HG02981 (cell line): ENCODE data around the gene NIN.

Experiments used
- ATAC-seq: cut with Tn5 transposase; IDR thresholded peaks from one replicate; pipeline ENCODE4 v1.9.1; 2021; ENCODE audit warnings: mild to moderate bottlenecking, moderate library complexity; ENCODE audit not compliant: unreplicated experiment

NIN gene

GRCh38 chr14:50795142-50795541 is 35.8 kb downstream of the NIN start:
- no peak for ATAC-seq

GRCh38 chr14:50794068-50794645 is 36.8 kb downstream of the NIN start:
- no peak for ATAC-seq

DNA sequence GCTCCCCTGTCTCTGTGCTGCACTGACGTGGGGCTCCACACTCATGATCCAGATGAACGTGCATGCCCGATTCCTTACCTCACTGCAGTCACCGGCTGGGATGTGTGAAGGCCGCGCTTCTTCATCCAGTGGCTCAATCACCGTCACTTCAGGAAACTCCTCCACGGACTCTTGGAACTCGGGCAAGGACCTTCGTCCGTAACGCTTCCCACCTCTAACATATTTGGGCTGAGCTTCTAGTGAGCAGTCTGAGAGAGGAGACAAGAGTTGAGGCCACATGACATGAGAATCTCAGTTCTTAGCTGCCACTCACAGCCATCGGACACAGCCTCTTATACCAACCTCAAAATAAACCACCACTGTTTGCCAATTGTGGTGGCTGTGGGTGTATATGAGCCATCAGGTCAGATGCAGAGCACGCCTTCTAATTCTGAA is 38.3 kb downstream of the NIN start:
- no peak for ATAC-seq

DNA sequence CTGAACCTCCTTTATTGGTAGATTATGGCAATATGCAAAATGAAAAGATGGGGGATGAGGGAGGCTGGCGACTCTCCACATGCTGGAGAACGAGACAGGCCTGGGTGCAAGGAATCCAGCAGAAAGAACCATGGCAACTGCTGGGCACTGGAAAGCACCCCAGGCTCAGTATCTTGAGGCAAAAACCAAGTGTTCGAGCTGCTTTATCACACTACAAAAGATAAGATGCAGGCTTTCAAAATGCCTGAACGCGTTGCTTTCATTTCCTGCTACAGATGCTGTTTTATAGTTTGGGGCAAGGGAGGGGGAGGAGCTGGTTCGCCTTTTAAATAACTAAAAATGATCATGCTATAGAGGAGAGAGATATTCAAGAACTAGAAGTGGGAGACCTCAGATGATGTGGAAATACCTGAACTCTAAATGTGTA is 38.9 kb downstream of the NIN start:
- ATAC-seq = no peak

DNA sequence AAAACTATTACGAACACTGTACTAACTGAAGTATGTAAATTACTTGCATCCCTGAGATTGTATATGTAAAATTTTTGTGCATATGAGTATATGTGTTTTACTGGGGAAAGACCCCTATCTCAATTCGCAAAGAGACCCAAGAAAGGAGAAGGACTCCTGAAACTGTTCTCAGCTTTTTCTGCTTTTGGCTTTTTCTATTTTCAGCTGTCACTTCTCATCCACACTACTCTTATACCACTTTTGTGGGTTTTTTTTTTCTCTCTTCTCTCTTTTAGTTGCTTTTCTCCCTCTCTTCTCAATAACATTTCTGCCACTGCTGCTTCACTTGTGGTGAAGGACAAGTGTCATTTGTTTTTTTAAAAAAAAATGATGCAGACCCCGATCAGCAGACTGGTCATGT is 39.8 kb downstream of the NIN start:
- no peak for ATAC-seq

- no peak for ATAC-seq
These were observed 40.4 kb downstream of the NIN start for GRCh38 chr14:50790589-50790988.

- no peak for ATAC-seq
These were observed 44.1 kb downstream of the NIN start for GRCh38 chr14:50786751-50787464.

- ATAC-seq = no peak
These were observed 45.4 kb downstream of the NIN start for GRCh38 chr14:50785457-50786063.

DNA sequence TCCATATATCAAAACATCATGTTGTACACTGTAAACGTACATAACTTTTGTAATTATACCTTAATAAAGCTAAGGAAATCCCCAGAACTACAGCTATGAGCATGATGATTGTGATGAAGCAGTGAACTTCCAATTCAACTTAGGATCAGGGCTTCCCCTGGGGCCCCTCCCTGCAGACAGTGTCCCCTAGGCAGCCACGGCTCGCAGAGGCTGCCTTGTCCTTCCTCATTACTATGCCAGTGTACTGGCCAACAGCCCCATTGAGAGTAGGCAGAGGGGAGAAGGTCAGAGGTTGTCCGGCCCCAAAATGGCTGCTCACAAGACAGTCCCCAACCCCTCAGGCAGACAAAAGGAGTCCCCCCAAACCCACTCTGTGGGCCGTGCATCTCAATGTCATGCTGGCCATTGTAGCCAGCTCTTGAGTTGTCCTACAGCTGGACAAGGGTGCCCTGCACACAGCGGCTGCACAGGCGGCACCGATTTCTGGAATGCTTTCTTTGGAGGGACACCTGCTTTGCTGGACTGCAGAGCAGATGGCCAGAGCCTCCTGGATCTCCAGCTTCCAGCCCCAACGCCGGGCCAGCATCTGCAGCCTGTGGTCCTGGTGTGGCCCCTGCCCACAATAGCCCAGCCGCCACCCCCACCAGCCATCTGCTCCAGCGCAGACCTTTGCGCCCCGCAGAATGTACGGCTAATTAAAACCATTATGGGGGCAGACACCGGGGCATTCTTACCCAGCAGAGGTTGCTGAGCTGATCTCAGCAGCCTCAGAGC is 46.1 kb downstream of the NIN start:
- no peak for ATAC-seq

DNA sequence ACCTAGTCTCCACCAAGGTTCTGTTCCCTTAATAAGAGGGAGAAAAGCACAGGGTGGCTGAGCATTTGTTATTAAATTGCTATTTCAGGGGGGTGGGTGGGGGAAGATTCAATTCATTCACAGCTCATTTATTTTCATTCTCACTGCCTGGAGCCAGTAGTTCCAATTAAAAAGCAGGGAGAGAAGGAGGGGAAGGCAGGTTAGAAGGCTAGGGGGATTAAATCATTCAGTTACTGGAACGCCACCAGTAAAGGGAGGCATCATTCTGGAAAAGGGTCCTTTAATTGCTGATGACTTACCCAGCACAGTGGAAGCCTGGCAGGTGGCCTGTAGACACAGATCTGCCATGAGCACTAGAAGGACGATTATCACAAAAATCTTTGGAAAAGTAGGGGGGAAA is 47.4 kb downstream of the NIN start:
- ATAC-seq = no peak

GRCh38 chr14:50780393-50780792 is 50.6 kb downstream of the NIN start:
- no peak for ATAC-seq

DNA sequence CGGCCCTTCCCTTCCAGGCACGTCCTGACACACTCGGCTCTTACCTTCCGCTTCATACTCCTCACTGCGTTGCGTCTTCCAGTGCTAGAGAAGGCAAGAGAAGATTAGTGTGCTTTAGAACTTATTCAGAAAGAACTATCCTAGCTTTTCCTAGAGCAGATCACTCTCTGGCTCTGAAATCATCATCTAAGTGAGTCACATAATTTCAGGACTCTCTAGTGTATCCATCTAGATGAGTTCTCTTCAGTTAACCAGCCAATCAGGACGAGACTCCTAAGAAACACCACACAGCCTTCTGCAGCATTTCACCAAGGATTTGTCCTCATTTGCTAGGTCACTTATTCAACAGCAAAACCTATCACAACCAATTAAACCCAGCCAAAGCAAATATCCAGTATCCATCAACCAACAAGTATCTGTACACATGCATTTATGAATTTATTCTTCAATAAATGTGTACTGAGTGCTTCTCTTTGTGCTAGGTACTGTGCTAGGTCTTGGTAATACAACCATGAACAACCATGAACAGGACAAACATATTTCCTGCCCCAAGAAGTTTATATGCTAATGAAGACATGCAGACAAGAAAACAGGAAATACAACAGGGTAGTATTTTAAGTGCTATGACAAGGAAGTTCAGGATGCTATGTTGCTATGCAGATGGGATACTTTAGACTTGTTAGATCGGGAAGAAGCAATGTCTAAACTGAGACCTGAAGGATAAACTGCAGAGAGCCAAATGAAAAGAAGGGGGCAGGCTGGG is 52.1 kb downstream of the NIN start:
- ATAC-seq = no peak

DNA sequence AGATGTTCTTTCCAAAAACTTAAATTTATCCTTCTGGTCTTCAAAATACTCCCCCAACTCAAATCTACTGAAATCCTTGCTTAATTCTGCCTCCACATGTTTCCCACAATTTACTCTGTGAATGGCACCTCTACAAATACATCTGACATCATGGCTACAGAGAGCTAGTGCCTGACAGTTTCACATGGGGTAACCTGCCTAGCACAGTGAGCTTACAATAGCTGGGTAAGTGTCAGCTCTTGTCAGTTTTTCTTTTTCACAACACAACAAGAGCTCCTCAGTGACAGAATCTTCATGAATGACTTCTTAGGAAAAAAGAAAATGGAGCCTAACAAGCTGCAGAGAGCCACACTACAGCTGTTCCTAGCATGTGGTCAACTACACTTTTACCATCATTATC is 54.4 kb downstream of the NIN start:
- ATAC-seq = no peak

DNA sequence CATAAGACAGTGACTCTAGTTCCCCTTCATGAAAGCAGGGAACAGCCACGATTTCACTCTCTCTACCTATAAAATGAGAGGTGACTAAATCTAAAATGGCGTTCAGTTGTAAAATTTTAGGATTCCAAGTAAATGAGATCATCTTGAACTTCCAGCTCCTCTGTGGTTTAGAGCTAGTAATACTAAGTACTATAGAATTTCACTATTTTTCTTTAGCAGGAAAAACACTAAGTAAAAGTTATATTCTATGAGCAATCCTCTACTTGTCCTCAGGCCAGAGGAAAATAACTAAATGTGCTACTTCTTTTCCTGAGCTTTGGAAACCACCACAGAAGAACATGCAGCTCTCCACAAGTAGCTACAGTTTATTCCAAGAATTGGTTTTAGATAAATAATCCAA is 55.6 kb downstream of the NIN start:
- ATAC-seq = no peak

DNA sequence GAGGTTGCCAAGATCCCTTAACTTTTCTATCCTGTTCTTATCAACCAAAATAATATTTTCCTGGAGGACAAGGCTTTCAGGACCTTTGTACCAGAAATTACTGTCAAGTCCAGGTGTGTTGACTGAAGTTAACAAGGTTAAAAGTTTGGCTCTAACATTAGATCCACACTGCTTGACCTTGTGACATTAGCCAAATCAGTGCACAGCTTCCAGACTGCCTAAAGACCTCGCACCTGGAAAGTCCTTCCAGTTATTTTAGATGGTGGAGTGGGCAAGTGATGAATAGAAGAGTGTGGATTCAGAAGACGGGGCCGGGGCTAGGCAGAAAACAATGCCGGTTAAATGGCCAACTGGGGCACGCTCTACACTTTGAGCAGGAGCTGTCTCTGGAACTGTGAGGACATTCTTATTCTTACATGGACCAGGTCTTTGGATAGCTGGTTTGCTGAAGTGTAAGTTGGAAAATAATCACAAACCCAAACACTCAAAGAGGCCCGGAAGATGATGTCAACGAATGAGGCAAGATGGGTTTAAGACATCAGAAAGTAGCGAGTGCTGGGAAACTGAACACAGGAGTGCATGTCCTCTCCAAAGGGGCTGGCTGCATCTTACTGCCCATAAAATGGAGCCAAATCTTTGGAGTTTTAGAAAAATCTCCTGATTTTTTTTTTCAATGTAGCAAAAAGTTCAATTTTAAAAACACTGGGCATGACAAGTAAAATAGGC is 56.3 kb downstream of the NIN start:
- ATAC-seq = no peak

- no peak for ATAC-seq
These were observed 57.1 kb downstream of the NIN start for GRCh38 chr14:50773632-50774541.

DNA sequence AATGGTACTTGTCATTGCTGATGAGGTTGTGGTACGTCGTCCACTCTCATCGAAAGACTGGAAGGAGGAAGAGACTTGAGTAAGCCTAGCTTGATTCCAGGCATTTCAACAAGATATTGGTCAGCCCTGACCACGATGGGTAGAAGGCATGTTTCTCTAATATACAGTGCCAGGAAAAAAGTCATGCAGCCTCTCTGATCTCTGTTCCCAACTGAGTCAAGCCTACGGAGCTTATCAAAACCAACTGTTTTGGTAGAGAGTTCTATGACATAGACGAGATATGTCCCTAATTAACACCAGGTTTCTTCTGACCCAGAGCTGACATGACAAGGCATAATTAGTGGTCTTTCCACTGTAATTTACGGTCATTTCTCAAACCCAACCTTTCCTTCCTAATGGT is 58.5 kb downstream of the NIN start:
- ATAC-seq = no peak

DNA sequence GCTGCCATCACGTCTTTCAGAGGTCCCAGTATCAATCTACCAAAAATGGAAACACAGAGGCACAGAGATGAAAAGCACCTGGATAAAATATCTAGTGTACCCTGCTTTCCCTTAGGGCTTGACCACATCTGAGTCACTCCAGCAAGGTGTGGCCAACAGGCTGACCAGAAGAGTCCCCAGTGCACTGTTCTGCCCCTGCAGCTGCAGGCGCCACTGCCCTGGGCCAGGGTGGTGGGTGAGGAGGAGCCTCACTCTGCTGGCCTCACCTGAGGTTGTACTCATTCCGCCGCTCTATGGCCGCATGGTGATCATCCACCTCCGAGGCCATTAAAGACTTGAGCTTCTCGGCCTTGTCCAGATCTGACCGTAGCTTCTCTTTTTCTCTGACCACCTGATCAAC is 60.4 kb downstream of the NIN start:
- ATAC-seq = no peak

GRCh38 chr14:50769863-50770500 is 61.0 kb downstream of the NIN start:
- ATAC-seq = no peak
